ENCODE data around the gene FGF1. TPM values are rescaled to one million over a fixed set of nuclear protein-coding genes. Genes with fewer than 3 reads are reported as not detected.

The FGF1 gene
- polyA plus RNA-seq, 1 donor from 2014 or later, result not detected

GRCh38 chr5:142549834-142550233, 136.1 kb downstream of the FGF1 start:
- Mint-ChIP-seq H3K4me3 (no peak overlapping the region), H3K27me3 (peaks cover 19% of the 10 kb centered on the region), H3K4me1 (no peaks in the 10 kb centered on the region), H3K9me3 (no peaks in the 10 kb centered on the region), H3K27ac (no peak overlapping the region), H3K36me3 (no peaks in the 10 kb centered on the region)

- Mint-ChIP-seq H3K4me1 (no peaks in the 10 kb centered on the region), H3K36me3 (no peaks in the 10 kb centered on the region), H3K27me3 (peaks cover 26% of the 10 kb centered on the region), H3K27ac (no peak overlapping the region), H3K9me3 (no peaks in the 10 kb centered on the region), H3K4me3 (no peak overlapping the region)
These were observed 137.1 kb downstream of the FGF1 start for GRCh38 chr5:142548739-142549275.

DNA sequence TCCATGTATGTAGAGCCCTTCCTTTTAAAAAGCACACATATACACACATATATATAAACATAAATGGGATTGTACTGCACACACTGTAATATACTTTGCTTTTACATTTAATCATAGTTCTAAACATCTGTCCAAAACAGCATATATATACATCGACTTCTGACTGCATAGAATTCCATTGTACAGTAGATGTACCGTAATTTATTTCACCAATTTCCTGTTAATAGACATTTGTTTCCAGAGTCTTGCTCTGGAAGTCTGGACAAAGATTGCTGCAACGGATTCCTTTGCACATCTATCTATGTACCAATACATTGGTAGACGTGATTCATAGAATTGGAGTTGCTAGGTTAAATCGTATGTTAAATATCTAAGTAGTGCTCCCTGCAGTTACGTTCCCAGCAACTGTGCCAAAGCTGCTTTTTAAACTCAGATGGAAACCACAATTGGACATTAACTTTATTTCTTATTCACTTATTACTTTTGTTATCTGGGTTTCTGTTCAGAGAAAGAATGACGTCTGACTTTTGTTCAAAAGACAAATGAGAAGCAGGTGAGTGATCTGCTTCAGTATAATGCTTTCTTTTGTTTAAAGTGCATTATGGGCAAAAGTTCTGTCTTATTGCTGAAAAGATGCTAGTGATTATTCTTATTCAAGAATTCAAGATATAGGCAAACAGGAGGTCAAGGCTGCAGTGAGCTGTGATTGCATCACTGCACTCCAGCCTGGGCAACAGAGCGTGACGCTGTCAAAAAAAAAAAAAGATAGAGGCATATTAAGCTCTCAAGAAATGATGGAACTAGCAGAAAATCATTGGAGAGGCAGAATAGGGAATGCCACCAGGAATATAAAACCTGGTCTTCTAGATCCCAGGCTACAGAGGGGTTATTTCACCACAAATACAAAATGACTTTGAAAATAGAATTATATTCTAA, 138.2 kb downstream of the FGF1 start:
- Mint-ChIP-seq H3K36me3 (no peaks in the 10 kb centered on the region), H3K27ac (no peak overlapping the region), H3K9me3 (no peaks in the 10 kb centered on the region)

DNA sequence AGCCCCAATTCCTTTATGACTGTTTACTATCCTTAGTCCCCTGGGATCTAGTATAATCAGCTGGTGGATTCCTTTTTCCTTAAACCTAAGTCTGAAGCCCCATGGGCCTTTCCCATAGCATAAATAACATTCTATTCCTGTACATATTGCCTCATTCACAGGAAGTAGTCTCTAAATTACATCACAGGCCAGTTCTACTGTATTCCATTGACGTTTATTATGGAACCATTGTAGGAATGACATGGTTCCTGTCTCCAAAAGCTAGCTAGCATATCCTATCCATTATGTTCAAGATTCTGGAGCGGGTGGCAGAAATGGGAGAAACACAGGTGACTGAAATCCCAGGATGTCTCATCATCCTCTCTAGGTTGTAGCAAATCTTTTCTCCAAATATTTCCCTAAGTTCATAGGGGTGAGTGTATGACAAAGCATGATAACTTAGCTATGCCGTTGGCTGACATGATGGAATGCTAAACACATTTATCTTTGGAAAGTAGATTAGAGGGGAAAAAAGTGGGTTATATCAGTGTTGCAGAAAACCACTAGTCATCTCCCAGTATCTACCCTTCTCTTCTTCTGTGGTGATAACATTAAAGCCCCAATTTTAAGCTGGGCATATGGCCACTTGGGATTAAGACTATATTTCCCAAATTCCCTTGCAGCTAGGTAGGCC, 140.1 kb downstream of the FGF1 start:
- no peaks in the 10 kb centered on the region for H3K9me3 Mint-ChIP-seq
- no peak overlapping the region for H3K4me3 Mint-ChIP-seq
- H3K27me3 Mint-ChIP-seq, result peaks cover 20% of the 10 kb centered on the region
- no peak overlapping the region for H3K27ac Mint-ChIP-seq
- no peaks in the 10 kb centered on the region for H3K36me3 Mint-ChIP-seq
- no peaks in the 10 kb centered on the region for H3K4me1 Mint-ChIP-seq

More for the DNA sequence above, 138.2 kb downstream of the FGF1 start:
- peaks cover 30% of the 10 kb centered on the region for H3K27me3 Mint-ChIP-seq
- no peak overlapping the region for H3K4me3 Mint-ChIP-seq
- H3K4me1 Mint-ChIP-seq, result no peaks in the 10 kb centered on the region

DNA sequence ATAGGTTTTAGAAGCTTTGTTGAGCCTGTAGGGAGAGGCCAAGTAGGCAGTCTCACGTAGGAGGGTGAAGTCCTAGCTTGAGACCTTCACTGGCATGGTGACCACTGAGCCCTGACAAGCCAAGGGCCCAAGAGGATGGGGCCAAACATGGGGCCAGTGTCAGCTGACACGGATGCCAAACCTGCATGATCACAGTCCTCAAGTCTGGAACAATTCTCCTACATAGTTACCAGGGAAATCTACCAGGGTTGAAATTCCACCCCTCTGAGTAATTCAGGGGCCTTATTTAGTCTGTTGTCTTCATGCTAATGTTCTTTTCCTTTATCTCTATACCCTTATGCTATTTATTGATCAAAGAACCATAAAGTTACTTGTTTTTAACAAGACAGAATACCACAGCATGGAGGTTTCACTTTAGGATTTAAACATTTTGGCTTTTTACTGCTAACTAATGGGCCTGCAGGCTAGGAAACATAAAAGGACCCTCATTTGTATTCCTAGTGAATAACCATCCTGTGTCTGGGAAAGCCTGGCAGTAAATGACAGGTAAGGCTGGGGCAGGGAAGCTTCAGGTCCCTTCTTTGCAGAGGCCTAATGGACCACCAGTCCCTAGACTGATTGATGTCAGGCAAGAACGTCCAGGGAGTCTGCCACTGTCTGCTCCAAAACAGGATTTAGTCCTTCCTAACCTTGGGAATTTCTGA, 140.8 kb downstream of the FGF1 start:
- Mint-ChIP-seq H3K27me3 (peaks cover 20% of the 10 kb centered on the region), H3K36me3 (no peaks in the 10 kb centered on the region), H3K4me3 (no peak overlapping the region), H3K4me1 (no peaks in the 10 kb centered on the region), H3K27ac (no peak overlapping the region), H3K9me3 (no peaks in the 10 kb centered on the region)

GRCh38 chr5:142544071-142544753, 141.7 kb downstream of the FGF1 start:
- Mint-ChIP-seq H3K4me1 (no peaks in the 10 kb centered on the region), H3K27ac (no peak overlapping the region), H3K9me3 (no peaks in the 10 kb centered on the region), H3K27me3 (peaks cover 20% of the 10 kb centered on the region), H3K36me3 (no peaks in the 10 kb centered on the region), H3K4me3 (no peak overlapping the region)

DNA sequence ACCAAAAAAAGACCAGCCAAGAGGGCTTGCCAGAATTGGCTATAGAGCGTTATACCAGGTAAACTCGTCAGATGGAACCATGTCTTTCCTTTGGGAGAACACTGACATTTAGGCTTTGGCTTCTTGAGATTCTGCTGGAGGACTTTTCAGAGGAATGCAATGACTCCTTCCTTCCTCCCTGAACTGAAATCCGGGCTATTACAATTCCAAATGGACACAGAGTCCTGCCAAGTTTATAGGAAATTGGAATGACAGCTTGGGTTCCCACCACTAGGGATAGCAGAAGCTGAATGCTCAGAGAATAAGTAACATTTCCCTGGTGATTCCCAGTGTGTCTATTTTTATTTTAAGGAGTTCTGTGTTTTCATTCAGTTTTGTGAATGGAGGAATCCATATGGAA, 143.0 kb downstream of the FGF1 start:
- no peak overlapping the region for H3K27ac Mint-ChIP-seq
- H3K4me1 Mint-ChIP-seq, result no peaks in the 10 kb centered on the region
- H3K27me3 Mint-ChIP-seq, result peaks cover 20% of the 10 kb centered on the region
- H3K9me3 Mint-ChIP-seq, result no peaks in the 10 kb centered on the region
- H3K4me3 Mint-ChIP-seq, result no peak overlapping the region
- H3K36me3 Mint-ChIP-seq, result no peaks in the 10 kb centered on the region

Other genes starting within 250 kb of the FGF1 start
- gene ARHGAP26, start 84.3 kb upstream of the FGF1 start, polyA plus RNA-seq, result 1.6 TPM

Measured in IgD-negative memory B cell (primary cell).